Tongue (tissue), 2 donors: ENCODE data around the gene PHAF1. TPM values are rescaled to one million over a fixed set of nuclear protein-coding genes. Genes with fewer than 3 reads are reported as not detected.

Source experiments
- DNase-seq: peaks from one replicate; pipeline ENCODE4 v3.0.0-alpha.2; 2015
- total RNA-seq: library from RNA; depleted of rRNA; stranded (reverse); fragments of >200 nt; gene quantifications from one replicate; pipeline ENCODE4 v1.2.3, GENCODE V29; 2014

The PHAF1 gene
- total RNA-seq, 1 donor from 2014 or later = 16.3 TPM

DNA sequence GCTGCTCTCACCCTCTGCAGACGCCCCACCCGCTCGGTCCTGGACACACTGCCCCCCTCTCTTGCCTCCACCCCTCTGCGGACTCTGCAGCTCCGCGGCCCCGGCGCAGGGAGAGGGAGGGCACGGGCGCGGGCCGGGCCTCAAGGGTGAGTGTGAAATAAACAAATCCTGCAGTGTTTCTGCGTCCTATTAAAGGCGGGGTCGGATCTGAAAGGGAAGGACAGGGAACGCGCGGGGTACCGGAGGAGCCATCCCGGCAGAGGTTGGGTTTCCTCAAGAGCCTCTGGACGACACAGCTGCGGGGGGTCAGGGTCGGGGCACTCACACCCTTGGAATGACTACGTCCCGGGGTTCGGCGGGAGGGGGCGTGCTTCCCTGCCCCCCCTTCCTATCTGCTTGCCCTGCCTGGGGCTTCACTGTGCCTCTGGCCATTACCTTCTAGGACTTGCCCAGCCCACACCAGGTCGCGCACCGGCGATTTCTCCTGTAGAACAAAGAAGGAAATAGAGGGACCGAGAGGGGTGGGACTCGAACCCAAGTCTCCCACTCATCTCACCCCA lies 54.3 kb downstream of the PHAF1 start:
- no peak for DNase-seq

DNA sequence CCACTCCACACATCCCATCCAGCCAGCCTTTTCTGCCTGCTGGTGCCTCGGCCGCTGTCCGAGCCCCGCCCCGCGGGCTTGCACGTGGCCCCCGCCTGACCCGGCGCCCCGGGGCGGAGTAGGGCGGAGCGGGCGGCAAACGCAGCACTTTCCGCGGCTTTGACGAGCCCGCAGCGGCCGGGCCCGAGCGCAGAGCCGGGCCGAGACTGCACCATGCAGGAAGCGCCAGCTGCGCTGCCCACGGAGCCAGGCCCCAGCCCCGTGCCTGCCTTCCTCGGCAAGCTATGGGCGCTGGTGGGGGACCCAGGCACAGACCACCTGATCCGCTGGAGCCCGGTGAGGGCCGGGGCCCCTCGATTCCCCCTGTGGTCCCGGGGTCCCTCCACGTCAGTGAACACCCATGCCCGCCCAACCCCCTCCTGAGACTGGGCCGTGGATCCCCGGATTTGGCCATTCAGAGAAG lies 54.9 kb downstream of the PHAF1 start, which contains the start of gene HSF4:
Gene HSF4 (plus strand): TSS at position 147 of the 463 bp plus-strand sequence. CDS start 67 bp downstream, at position 214.
- DNase-seq = no peak

DNA sequence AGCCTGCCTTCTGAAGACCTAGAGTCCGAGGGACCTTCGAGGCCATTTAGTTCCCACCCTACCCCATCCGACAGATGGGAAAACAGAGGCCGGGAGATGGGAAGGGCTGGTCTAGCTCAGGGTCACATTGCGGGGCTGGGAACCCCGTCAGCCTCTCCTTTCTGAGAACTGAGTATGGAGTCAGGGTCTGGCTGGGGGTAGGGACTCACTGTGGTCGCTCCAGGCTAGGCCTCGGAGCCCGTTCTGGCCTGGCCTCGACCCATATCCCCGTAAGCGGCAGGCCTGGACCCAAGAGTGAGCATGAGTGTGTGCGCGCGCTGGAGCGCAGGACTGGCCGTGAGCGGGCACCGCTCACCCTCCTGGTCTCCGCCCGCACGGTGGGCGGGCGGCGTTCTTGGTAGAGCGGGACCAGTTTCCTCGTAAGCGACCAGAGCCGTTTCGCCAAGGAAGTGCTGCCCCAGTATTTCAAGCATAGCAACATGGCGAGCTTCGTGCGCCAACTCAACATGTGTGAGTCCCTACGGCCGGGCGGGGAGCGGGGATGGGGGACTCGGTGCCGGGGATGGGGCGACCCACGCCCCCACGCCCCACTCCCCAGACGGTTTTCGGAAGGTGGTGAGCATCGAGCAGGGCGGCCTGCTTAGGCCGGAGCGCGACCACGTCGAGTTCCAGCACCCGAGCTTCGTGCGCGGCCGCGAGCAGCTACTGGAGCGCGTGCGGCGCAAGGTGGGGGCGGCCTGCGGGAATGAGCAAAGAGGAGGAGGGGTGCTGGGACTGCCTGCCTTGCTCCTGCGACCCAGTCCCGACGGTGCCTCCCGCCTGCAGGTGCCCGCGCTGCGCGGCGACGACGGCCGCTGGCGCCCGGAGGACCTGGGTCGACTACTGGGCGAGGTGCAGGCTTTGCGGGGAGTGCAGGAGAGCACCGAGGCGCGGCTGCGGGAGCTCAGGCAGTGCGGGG lies 55.7 kb downstream of the PHAF1 start:
- no peak for DNase-seq

DNA sequence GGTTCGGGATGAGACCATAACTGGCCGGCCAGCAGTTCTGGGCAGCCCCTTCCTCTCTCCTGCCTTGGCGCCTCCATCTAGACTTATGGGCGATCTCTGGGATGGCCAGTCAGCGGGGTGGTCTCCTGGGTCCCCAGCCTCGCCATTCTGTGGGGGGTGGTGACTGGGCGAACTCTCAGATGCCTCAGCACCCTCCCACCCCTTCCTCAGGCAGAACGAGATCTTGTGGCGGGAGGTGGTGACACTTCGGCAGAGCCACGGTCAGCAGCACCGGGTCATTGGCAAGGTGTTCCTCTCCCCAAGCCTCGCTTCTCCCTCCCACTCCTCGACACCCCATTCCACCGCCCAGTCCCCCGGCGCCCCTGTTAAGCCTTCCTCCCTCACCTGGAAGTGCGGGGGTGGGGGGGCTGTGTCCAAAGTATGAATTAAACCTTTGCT lies 56.4 kb downstream of the PHAF1 start:
- DNase-seq = no peak

DNA sequence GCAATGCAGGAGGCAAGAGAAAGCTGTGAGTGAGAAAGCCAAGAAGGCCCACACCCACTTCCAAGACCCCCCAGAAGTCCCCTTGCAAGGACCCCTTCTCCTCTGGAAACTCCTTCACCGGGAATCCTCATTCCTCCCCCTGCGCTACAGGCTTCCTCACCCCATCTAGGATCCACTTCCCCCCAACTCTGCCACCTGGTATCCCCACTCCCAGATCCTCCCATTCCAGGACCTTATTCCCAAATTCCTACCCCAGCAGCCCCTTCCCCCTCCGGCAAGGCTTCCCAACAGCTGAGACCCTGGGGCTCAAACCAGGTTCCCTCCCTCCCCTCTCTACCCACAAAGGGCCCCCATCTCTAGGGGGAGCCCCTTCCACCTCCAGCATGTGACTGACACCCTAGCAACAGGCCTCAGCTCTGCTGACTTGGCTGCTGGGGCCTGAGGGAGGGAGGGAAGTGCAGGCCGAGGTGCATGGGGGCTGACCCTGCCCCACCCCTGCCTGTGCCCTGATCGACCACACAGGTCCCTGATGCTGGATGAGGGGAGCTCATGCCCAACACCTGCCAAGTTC lies 56.9 kb downstream of the PHAF1 start:
- no peak for DNase-seq

DNA sequence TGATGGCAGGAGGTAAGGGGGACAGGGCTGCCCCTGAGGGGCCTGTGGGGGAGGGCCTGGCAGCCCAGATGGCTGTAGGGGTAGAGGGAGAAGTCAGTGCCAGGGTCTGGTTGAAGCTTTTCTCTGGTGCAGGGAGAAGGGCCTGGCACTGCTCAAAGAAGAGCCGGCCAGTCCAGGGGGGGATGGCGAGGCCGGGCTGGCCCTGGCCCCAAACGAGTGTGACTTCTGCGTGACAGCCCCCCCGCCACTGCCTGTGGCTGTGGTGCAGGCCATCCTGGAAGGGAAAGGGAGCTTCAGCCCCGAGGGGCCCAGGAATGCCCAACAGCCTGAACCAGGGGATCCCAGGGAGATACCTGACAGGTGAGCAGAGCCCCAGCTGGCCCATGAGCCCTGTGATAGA lies 57.8 kb downstream of the PHAF1 start:
- DNase-seq = no peak

DNA sequence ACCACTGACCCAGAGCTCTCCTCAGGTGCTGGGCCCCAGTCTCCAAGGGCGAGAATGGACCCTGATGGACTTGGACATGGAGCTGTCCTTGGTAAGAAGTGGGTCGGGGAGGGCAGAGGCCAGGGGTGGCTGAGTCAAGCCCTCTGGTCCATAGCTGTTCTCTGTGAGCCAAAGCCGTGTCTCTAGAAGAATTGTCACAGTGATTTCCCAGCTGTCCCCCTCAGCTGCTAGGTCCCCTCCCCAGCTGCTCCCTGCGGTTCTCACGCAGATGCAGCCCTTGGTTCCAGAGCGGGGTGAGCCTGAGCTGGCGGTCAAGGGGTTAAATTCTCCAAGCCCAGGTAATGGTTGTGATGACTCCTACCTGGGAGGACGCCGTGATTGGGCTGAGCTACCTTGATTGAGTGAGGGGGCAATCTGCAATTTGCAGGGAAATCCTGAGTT lies 59.3 kb downstream of the PHAF1 start:
- no peak for DNase-seq

DNA sequence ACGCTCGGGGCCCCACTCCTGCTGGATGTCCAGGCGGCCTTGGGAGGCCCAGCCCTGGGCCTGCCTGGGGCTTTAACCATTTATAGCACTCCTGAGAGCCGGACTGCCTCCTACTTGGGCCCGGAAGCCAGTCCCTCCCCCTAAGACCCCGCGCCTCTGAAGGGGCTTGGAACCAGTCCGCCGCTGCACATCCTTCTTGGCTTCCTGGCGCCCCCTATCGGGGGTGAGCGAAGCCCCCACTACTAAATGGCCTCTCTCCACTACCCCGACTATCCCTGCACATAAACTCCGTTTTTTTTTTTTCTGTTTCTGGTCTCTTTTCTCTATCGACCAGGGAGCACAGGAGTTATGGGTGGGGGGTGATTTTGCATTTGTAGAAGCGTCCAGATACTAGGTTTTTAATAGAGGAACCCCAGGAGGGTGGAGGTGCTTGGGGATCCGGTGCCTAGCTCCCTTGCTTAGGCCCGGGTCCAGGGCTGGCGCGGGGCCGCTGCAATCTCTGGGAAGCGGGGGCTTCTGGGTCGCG lies 60.0 kb downstream of the PHAF1 start:
- peak; percentile 59 for DNase-seq

DNA sequence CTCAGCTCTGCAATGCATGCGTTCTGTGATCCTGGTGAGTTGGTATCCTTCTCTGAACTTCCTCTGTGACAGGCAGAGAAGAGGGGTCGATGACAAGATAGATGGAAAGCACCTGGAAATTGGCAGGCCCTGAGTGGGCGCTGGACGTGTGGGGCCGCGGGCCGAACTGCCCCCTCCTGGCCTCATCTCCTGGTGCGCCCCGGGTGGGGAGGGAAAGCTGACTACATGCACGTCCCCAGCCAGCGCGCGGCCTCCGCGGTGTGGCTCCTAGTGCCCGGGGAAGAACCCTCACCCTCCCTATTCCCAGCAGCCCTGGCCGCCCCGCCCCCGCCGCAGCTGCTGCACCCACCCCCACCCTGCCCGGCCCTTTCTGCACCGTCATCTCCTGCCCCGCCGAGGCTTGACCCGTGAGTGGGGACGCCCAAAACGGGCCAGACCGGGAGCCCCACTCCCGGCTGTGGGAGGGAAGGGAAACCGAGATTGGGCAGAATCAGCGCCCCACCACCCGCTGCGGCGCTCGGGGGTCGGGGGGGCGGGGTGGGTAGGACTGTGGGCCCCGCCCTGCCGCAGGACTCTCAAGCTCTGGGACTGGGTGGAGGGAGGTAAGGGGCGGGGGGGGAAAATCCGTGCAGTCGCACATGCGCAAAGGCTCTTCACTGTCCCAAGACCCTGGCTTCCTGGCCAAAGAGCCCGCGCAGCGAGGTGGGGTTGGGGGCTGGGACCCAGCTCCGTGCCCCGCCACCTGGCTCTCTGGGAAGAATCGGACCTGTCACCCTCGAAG lies 60.6 kb downstream of the PHAF1 start, which contains the start of gene NOL3:
Gene NOL3 (plus strand): TSS at position 371 of the 781 bp plus-strand sequence.
- DNase-seq = peak; percentile 84

DNA sequence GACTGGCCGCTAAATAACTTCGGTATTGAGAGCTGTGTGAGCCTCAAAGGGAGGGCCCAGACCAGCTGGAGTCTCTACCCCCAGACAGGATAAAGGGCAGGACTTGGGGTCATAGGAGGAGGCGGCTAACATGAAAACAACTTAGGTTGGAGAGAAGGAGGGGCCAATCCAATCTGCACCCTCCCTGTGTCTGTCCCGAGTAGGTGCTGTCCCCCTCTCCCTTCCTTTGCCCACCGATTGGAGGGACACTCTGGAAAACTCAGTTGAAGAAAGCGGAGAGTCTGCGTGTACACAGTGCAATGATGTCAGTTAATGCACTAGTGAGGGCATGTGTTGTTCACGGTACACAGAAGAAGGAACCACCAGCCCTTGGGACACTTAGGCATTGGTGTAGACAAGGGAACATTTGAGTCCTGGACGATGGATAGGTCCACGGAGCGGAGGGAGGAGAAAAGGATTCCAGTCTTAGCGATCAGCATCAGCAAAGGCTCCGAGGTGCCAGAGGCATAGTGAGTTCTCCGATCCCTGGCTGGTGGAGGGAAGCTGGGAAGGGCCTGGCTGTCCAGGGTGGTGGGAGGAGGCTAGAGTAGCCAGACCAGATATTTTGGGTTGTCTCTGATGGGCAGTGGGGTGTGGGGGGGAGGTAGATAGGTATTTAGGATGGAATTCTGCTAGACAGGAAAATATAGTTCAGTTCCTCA lies 61.4 kb downstream of the PHAF1 start:
- DNase-seq = no peak

DNA sequence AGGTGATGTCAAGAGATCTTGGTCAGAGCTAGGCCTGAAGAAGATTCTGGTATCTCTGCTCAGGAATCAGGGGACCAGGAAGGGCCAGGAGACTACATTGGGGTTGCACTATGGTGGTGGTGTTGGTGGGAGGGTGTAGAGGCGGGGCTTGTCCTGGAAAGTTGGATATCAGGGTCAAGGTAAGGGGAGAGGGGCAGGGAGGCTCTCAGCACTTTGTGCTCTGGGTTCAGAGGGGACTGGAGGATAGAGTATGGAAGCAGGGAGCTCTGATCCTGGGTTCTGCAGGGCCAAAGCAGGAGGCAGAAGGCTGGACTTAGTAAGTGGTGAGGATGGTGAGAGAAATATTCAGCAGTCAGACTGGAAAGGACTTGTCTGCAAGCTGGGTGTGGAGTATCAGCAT lies 63.6 kb downstream of the PHAF1 start:
- no peak for DNase-seq

DNA sequence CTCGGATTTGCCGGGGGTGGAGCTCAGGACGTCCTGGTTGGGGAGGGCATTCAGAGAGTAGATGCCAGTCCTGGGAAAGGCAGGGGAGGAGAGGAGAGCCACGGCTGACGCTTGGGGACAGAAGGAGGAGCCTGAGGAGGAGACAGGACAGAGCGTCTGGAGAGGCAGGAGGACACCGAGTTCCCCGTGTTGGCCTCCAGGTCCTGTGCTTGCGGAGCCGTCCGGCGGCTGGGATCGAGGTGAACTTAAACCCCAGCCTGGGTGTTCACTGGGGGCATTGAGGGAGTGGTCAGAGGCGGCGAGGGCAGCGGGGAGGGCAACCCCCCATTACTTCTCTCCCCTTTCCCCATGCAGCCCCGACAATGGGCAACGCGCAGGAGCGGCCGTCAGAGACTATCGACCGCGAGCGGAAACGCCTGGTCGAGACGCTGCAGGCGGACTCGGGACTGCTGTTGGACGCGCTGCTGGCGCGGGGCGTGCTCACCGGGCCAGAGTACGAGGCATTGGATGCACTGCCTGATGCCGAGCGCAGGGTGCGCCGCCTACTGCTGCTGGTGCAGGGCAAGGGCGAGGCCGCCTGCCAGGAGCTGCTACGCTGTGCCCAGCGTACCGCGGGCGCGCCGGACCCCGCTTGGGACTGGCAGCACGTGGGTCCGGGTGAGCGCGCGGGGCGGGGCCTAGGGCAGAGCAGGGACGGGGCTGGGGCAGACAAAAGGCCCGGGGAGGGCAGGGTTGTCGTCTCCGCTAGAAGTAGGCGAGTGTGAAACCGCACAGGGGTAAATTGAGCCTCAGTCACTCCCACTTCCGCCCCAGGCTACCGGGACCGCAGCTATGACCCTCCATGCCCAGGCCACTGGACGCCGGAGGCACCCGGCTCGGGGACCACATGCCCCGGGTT lies 64.3 kb downstream of the PHAF1 start:
- peak; percentile 83 for DNase-seq

DNA sequence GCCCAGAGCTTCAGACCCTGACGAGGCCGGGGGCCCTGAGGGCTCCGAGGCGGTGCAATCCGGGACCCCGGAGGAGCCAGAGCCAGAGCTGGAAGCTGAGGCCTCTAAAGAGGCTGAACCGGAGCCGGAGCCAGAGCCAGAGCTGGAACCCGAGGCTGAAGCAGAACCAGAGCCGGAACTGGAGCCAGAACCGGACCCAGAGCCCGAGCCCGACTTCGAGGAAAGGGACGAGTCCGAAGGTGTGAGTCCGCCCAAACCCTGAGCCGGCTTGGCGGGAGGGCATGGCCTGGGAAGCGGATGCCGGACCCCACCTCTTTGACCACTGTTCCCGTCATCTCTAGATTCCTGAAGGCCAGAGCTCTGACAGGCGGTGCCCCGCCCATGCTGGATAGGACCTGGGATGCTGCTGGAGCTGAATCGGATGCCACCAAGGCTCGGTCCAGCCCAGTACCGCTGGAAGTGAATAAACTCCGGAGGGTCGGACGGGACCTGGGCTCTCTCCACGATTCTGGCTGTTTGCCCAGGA lies 65.0 kb downstream of the PHAF1 start:
- no peak for DNase-seq

DNA sequence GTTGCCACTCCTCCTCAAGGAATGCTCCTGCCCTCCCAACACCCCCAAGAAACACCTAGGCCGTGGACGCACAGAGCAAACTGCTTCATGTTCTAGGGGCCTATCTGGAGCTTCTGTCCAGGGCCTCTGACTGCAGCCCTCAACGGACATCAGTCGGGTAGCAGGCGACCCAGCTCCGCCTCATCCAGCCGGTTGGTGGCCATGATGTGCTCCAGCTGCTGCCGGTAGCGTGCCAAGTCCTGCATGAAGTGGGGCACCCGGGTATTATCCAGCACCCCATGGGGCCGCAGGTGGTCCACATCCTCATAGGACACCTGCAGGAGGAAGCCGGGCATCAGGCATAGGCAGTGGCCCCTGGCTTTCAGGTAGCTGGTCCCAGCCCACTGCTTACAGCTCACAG lies 66.9 kb downstream of the PHAF1 start:
- DNase-seq = no peak

DNA sequence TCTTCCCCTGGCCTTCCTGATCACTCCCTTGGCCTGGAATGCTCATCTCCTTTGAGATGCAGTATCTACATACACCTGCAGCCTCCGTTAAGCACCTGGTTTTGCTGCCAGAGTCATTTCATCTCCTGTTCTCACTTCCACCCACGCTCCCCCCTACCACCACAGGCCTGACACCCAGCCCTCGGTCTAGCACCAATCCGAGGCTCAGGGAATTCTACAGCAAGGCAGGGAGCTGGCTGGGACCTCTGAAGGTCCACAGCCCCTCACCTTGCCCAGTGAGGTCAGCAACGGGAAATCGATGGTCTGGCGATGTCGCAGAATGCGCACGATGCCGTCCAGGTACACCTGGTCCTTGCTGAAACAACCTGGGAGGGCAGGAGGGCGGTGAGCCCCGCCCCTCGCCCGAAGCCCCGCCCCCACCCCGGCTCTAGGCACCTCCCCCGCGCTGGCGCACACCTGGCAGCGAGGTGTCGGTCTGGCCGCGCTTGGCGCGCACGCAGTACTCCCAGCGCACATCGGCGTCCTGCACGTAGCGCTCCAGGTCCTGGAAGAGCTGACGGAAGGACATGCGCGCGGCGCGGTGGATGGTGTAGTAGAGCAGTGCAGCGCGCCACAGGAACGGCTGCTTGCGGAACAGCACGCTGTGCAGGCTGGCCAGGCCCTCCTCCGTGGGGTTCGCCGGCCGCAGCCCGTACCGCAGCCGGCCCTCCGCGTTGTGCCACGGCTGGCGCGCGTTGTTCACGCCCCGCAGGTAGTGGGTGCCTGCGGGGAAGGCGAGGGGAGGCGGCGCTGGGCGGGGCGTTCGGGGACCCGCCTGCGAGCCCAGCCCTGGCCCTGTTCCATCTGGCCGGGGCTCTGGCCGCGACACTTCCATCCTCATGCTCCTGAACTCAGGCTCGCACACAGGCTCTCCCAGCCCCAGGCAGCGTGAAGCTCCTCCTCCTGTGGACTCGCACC lies 68.3 kb downstream of the PHAF1 start:
- DNase-seq = peak; percentile 79

DNA sequence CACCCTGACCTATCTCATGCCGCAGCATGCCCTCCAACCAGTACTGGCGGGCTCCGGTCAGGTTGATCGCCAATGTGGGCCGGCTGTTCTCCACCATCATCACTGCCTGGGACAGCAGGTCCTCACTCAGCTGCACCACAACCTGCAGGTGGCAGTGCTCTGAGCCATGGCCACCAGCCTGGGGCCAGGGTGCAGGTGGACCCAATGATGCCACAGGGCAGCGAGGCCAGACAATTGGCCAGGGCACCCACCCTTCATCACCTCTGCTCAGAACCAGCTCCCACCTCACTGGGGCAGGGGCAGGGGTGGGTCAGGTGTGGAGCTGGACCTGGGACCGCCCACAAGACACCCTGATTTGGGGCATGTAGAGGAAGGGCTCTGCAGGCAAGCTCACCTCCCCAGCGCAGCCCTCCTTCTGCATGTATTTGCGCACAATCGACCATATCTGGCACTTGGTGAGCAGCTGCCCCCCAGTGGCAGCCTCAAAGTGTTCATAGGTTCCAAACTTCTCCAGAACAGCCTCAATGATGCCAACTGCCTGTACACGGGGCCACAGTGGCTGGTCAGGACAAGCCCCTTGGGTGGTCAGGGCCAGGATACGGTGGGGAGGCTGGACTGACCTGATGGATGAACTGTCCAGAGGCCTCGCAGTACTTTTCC lies 69.8 kb downstream of the PHAF1 start:
- DNase-seq = no peak

DNA sequence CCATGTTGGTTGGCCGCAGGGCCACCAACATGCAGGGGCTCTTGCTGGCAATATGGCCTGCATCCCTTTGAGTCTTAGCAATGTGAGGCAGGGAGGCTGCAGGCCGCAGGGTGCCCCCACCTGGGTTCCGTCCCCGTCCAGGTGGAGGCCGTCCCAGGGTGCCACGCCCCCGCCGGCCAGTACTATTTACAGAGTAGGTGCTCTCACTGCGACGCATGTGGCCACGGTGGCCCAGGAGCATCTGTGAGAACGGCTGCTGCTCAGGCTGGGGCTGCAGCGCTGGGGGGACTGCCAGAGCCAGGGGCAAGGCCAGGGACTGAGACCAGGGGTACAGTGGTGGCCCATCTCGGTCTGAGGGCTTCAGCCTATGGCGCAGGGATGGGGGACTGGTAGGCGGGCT lies 70.4 kb downstream of the PHAF1 start:
- no peak for DNase-seq

DNA sequence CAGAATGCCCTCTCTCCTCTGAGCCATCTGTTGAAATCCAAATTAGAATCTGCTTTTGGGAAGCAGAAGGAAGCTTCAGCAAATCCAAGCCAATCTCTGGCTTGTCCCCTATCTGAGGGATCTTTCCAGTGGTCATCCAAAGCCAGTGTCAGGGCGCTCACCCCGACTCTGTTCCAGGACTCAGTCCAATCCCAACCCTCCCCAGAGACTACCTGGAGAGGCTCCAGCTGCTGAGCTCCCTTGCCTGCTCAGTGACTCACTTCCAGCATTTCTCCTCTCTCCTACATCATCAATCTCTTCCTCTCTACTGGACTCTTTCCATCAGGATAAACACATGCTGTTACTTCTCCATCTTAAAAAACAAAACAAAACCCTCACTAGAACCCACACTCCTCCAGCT lies 71.6 kb downstream of the PHAF1 start:
- DNase-seq = no peak
